Mesenchymal stem cell (in vitro differentiated cells and primary cell): ENCODE data around the gene CPD.
A peak's percentile ranks its signal among the peaks of the same experiment; 100 is the strongest.

Experiments
- DNase-seq: peaks from one replicate; pipeline ENCODE4 v3.0.0-alpha.2; 2013
- H2AFZ ChIP-seq: one replicate; pipeline ENCODE4 v1.6.1; 2013; ENCODE audit warnings: low read depth, mild to moderate bottlenecking, control low read depth, inconsistent platforms, low read length, moderate library complexity
- H2AK5ac ChIP-seq: 2 replicates; pipeline ENCODE4 v1.6.1; 2013; ENCODE audit warnings: low read length, moderate library complexity, mild to moderate bottlenecking, inconsistent platforms; ENCODE audit not compliant: severe bottlenecking
- H2BK120ac ChIP-seq: one replicate; pipeline ENCODE4 v1.6.1; 2013; ENCODE audit warnings: low read depth, mild to moderate bottlenecking, inconsistent platforms, low read length, moderate library complexity
- H2BK12ac ChIP-seq, 2 experiments: one replicate each; pipeline ENCODE4 v1.6.1; 2013; ENCODE audit warnings: inconsistent platforms in 2 of 2, low read length in 2 of 2, mild to moderate bottlenecking in 2 of 2, moderate library complexity in 2 of 2, control low read depth in 1 of 2
- H2BK15ac ChIP-seq: one replicate; pipeline ENCODE4 v1.6.1; 2013; ENCODE audit warnings: mild to moderate bottlenecking, low read depth, inconsistent platforms; ENCODE audit not compliant: poor library complexity, severe bottlenecking
- H2BK5ac ChIP-seq: 2 replicates; pipeline ENCODE4 v1.6.1; 2013; ENCODE audit warnings: low read depth, mild to moderate bottlenecking, low read length, control low read depth, inconsistent platforms; ENCODE audit not compliant: poor library complexity, severe bottlenecking
- H3K14ac ChIP-seq, 2 experiments: one replicate each; pipeline ENCODE4 v1.6.1; 2013; ENCODE audit warnings: inconsistent platforms in 2 of 2, low read length in 2 of 2, control low read depth in 1 of 2, mild to moderate bottlenecking in 1 of 2, moderate library complexity in 1 of 2
- H3K18ac ChIP-seq, 2 experiments: one replicate each; pipeline ENCODE4 v1.6.1; 2013; ENCODE audit warnings: inconsistent platforms in 2 of 2, low read length in 2 of 2, control low read depth in 1 of 2, low read depth in 1 of 2, mild to moderate bottlenecking in 1 of 2
- H3K23ac ChIP-seq, 2 experiments: one replicate each; pipeline ENCODE4 v1.6.1; 2013; ENCODE audit warnings: inconsistent platforms in 2 of 2, low read length in 2 of 2, mild to moderate bottlenecking in 2 of 2, moderate library complexity in 2 of 2, control low read depth in 1 of 2
- H3K27ac ChIP-seq: 2 replicates; pipeline ENCODE4 v1.5.1; 2013; ENCODE audit warnings: mild to moderate bottlenecking, moderate library complexity, low read length, control low read depth, inconsistent platforms; ENCODE audit not compliant: poor library complexity, severe bottlenecking
- H3K27me3 ChIP-seq, 2 experiments: 2 replicates each; pipeline versions ENCODE4 v1.6.1 to v1.7.0; 2013; ENCODE audit warnings: low read length in 2 of 2, mild to moderate bottlenecking in 2 of 2, moderate library complexity in 2 of 2, control low read depth in 1 of 2, inconsistent platforms in 1 of 2; ENCODE audit not compliant: control insufficient read depth in 1 of 2, insufficient read depth in 1 of 2
- H3K36me3 ChIP-seq, 2 experiments: 2 replicates each; pipeline versions ENCODE4 v1.6.1 to v1.7.0; 2013; ENCODE audit warnings: low read length in 2 of 2, control low read depth in 1 of 2, inconsistent platforms in 1 of 2, low read depth in 1 of 2, mild to moderate bottlenecking in 1 of 2; ENCODE audit not compliant: insufficient read depth in 2 of 2, control insufficient read depth in 1 of 2
- H3K4ac ChIP-seq, 2 experiments: one replicate each; pipeline ENCODE4 v1.6.1; 2013; ENCODE audit warnings: inconsistent platforms in 2 of 2, low read length in 2 of 2, mild to moderate bottlenecking in 2 of 2, moderate library complexity in 2 of 2, control low read depth in 1 of 2, low read depth in 1 of 2
- H3K4me1 ChIP-seq: 2 replicates; pipeline ENCODE4 v1.6.1; 2013; ENCODE audit warnings: low read depth, low read length, control low read depth; ENCODE audit not compliant: control insufficient read depth, insufficient read depth
- H3K4me2 ChIP-seq: 2 replicates; pipeline ENCODE4 v1.6.1; 2013; ENCODE audit warnings: low read length, mild to moderate bottlenecking, inconsistent platforms; ENCODE audit not compliant: poor library complexity, severe bottlenecking
- H3K4me3 ChIP-seq, 2 experiments: 2 replicates each; pipeline versions ENCODE4 v1.5.1 to v1.7.0; 2013; ENCODE audit warnings: low read length in 2 of 2, mild to moderate bottlenecking in 2 of 2, control low read depth in 1 of 2, low read depth in 1 of 2; ENCODE audit not compliant: insufficient read depth in 1 of 2
- H3K79me1 ChIP-seq: replicated peaks from 2 replicates; pipeline ENCODE4 v1.6.1; 2013; ENCODE audit warnings: mild to moderate bottlenecking, control low read depth, low read length, inconsistent platforms; ENCODE audit not compliant: poor library complexity, severe bottlenecking
- H3K9ac ChIP-seq: 2 replicates; pipeline ENCODE4 v1.7.0; 2013; ENCODE audit warnings: mild to moderate bottlenecking, low read length, moderate library complexity
- H3K9me3 ChIP-seq: 2 replicates; pipeline ENCODE4 v1.7.0; 2013; ENCODE audit warnings: mild to moderate bottlenecking, low read length; ENCODE audit not compliant: control insufficient read depth
- H4K8ac ChIP-seq: one replicate; pipeline ENCODE4 v1.6.1; 2013; ENCODE audit warnings: inconsistent platforms, mild to moderate bottlenecking, low read length, moderate library complexity
- H4K91ac ChIP-seq: one replicate; pipeline ENCODE4 v1.6.1; 2013; ENCODE audit warnings: mild to moderate bottlenecking, low read length, inconsistent platforms
- WGBS: methylation state at CpG from one replicate; pipeline ENCODE4 v1.1.7; 2013; ENCODE audit warnings: mixed read lengths; 5-methylcytosine and 5-hydroxymethylcytosine counted together

The CPD gene

GRCh38 chr17:30477774-30478115 is 99.0 kb downstream of the CPD start:
- Histone ChIP-seq H3K9me3 (no peaks in the 10 kb centered on the region), H3K4ac (peak overlapping the region; percentile 62 to 88), H2AK5ac (no peak overlapping the region), H2BK5ac (no peak overlapping the region), H3K27me3 (no peaks in the 10 kb centered on the region), H2BK15ac (peak overlapping the region; percentile 90), H3K4me2 (peak overlapping the region; percentile 64), H3K36me3 (peaks cover 8 to 38% of the 10 kb centered on the region in 2 experiments), H3K4me3 (peak overlapping the region; percentile 78 to 97), H2AFZ (peak overlapping the region; percentile 59), H4K91ac (peak overlapping the region; percentile 90), H2BK12ac (no peak overlapping the region), H3K23ac (no peak overlapping the region), H3K18ac (peak overlapping the region; percentile 82 to 94), H4K8ac (peak overlapping the region; percentile 97), H2BK120ac (peak overlapping the region; percentile 77), H3K9ac (peak overlapping the region; percentile 99), H3K14ac (peak overlapping the region in 1 of 2 experiments; percentile 30), H3K4me1 (no peaks in the 10 kb centered on the region), H3K79me1 (peaks cover 4% of the 10 kb centered on the region), H3K27ac (peak overlapping the region; percentile 74)
- peak; percentile 78 for DNase-seq
- 0% methylated on average over 8 of the region's 9 CpGs for WGBS

GRCh38 chr17:30482555-30482954 is 103.8 kb downstream of the CPD start:
- Histone ChIP-seq H2BK15ac (no peak overlapping the region), H2BK120ac (no peak overlapping the region), H2BK12ac (no peak overlapping the region), H3K9me3 (no peaks in the 10 kb centered on the region), H3K4me2 (no peak overlapping the region), H3K9ac (no peak overlapping the region), H3K4me3 (no peak overlapping the region), H4K91ac (no peak overlapping the region), H3K36me3 (peaks cover 19 to 86% of the 10 kb centered on the region in 2 experiments), H3K4me1 (no peaks in the 10 kb centered on the region), H2AK5ac (no peak overlapping the region), H3K18ac (no peak overlapping the region), H3K14ac (no peak overlapping the region), H2AFZ (no peak overlapping the region), H3K27ac (no peak overlapping the region), H3K27me3 (no peaks in the 10 kb centered on the region), H4K8ac (no peak overlapping the region), H3K4ac (no peak overlapping the region), H2BK5ac (no peak overlapping the region), H3K23ac (no peak overlapping the region), H3K79me1 (peaks cover 6% of the 10 kb centered on the region)
- DNase-seq = no peak

GRCh38 chr17:30483159-30483558 is 104.4 kb downstream of the CPD start:
- H3K27ac ChIP-seq = no peak overlapping the region
- H3K9me3 ChIP-seq = no peaks in the 10 kb centered on the region
- no peak overlapping the region for H3K4me3 ChIP-seq
- WGBS = no CpG with 5 or more reads among the region's 1 CpG
- peaks cover 8% of the 10 kb centered on the region for H3K79me1 ChIP-seq
- no peak overlapping the region for H2BK5ac ChIP-seq
- no peak overlapping the region for H2AFZ ChIP-seq
- H3K4ac ChIP-seq = no peak overlapping the region
- no peak overlapping the region for H3K23ac ChIP-seq
- H2AK5ac ChIP-seq = no peak overlapping the region
- no peak overlapping the region for H2BK15ac ChIP-seq
- no peaks in the 10 kb centered on the region for H3K27me3 ChIP-seq
- no peak overlapping the region for H3K4me2 ChIP-seq
- no peak overlapping the region for H3K14ac ChIP-seq
- no peak overlapping the region for H4K8ac ChIP-seq
- H4K91ac ChIP-seq = no peak overlapping the region
- no peak for DNase-seq
- H2BK12ac ChIP-seq = no peak overlapping the region
- no peak overlapping the region for H3K9ac ChIP-seq
- H2BK120ac ChIP-seq = no peak overlapping the region
- H3K4me1 ChIP-seq = no peaks in the 10 kb centered on the region
- no peak overlapping the region for H3K18ac ChIP-seq
- peaks cover 23 to 90% of the 10 kb centered on the region in 2 experiments for H3K36me3 ChIP-seq

- DNase-seq = no peak
Measured at GRCh38 chr17:30493780-30494179, 115.1 kb downstream of the CPD start.

More at GRCh38 chr17:30493780-30494179, 115.1 kb downstream of the CPD start:
- Histone ChIP-seq H3K79me1 (peaks cover 9% of the 10 kb centered on the region), H3K9ac (no peak overlapping the region), H3K4ac (no peak overlapping the region), H3K4me1 (no peaks in the 10 kb centered on the region), H3K27ac (no peak overlapping the region), H3K9me3 (no peaks in the 10 kb centered on the region), H4K91ac (no peak overlapping the region), H2AK5ac (no peak overlapping the region), H3K14ac (no peak overlapping the region), H3K23ac (no peak overlapping the region), H3K4me3 (no peak overlapping the region), H2BK5ac (no peak overlapping the region), H4K8ac (no peak overlapping the region), H3K18ac (no peak overlapping the region), H2BK12ac (no peak overlapping the region), H2BK15ac (no peak overlapping the region), H3K4me2 (no peak overlapping the region), H2AFZ (no peak overlapping the region), H3K27me3 (no peaks in the 10 kb centered on the region), H3K36me3 (peaks cover 16 to 99% of the 10 kb centered on the region in 2 experiments), H2BK120ac (no peak overlapping the region)
- WGBS = no CpG with 5 or more reads among the region's 2 CpGs
